Cortex of kidney (tissue), 1 donor: ENCODE data around the gene GPX7.

Source experiments
- DNase-seq: peaks from one replicate; lab custom pipeline; 2025; lab: John Stamatoyannopoulos, UW

The GPX7 gene

GRCh38 chr1:52629325-52629643 is 27.1 kb downstream of the GPX7 start:
- DNase-seq, result no peak

- no peak for DNase-seq
Observed at GRCh38 chr1:52629667-52630066, 27.5 kb downstream of the GPX7 start.

- no peak for DNase-seq
Observed at GRCh38 chr1:52631759-52632331, 29.7 kb downstream of the GPX7 start.

GRCh38 chr1:52632732-52633290 is 30.6 kb downstream of the GPX7 start, which contains the start of gene SHISAL2A:
SHISAL2A (plus strand) TSS chr1:52633168; CDS start chr1:52633494, 326 bp downstream.
- no peak for DNase-seq

- no peak for DNase-seq
Observed at GRCh38 chr1:52633291-52633754, 31.2 kb downstream of the GPX7 start.

- DNase-seq, result no peak
Observed at GRCh38 chr1:52634111-52634510, 31.9 kb downstream of the GPX7 start.

- no peak for DNase-seq
Observed at GRCh38 chr1:52635321-52636089, 33.3 kb downstream of the GPX7 start.

- DNase-seq, result no peak
Observed at GRCh38 chr1:52636721-52637695, 34.8 kb downstream of the GPX7 start.

- no peak for DNase-seq
Observed at GRCh38 chr1:52637946-52638345, 35.8 kb downstream of the GPX7 start.

GRCh38 chr1:52640697-52641096 is 38.5 kb downstream of the GPX7 start:
- DNase-seq, result no peak

- DNase-seq, result no peak
Observed at GRCh38 chr1:52641307-52641706, 39.1 kb downstream of the GPX7 start.

- DNase-seq, result no peak
Observed at GRCh38 chr1:52645261-52645660, 43.1 kb downstream of the GPX7 start.

GRCh38 chr1:52651904-52652303 is 49.7 kb downstream of the GPX7 start:
- no peak for DNase-seq

- DNase-seq, result no peak
Observed at GRCh38 chr1:52653207-52653849, 51.2 kb downstream of the GPX7 start.

- DNase-seq, result no peak
Observed at GRCh38 chr1:52654063-52654462, 51.9 kb downstream of the GPX7 start.

- no peak for DNase-seq
Observed at GRCh38 chr1:52657702-52658101, 55.5 kb downstream of the GPX7 start.
